ENCODE measurements around the gene UCK1. TPM values are rescaled to one million over a fixed set of nuclear protein-coding genes. Genes with fewer than 3 reads are reported as not detected.

Gene UCK1
- total and polyA plus RNA-seq, 8 donors, result 24.2 to 33.9 (median 29.0) TPM

GRCh38 chr9:131525643-131526565, 5.2 kb downstream of the UCK1 start:
- TF ChIP-seq, protein P1, sequence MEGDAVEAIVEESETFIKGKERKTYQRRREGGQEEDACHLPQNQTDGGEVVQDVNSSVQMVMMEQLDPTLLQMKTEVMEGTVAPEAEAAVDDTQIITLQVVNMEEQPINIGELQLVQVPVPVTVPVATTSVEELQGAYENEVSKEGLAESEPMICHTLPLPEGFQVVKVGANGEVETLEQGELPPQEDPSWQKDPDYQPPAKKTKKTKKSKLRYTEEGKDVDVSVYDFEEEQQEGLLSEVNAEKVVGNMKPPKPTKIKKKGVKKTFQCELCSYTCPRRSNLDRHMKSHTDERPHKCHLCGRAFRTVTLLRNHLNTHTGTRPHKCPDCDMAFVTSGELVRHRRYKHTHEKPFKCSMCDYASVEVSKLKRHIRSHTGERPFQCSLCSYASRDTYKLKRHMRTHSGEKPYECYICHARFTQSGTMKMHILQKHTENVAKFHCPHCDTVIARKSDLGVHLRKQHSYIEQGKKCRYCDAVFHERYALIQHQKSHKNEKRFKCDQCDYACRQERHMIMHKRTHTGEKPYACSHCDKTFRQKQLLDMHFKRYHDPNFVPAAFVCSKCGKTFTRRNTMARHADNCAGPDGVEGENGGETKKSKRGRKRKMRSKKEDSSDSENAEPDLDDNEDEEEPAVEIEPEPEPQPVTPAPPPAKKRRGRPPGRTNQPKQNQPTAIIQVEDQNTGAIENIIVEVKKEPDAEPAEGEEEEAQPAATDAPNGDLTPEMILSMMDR (IDR thresholded peaks at IDR 0.05), result no peak
- no peak for DNase-seq

DNA sequence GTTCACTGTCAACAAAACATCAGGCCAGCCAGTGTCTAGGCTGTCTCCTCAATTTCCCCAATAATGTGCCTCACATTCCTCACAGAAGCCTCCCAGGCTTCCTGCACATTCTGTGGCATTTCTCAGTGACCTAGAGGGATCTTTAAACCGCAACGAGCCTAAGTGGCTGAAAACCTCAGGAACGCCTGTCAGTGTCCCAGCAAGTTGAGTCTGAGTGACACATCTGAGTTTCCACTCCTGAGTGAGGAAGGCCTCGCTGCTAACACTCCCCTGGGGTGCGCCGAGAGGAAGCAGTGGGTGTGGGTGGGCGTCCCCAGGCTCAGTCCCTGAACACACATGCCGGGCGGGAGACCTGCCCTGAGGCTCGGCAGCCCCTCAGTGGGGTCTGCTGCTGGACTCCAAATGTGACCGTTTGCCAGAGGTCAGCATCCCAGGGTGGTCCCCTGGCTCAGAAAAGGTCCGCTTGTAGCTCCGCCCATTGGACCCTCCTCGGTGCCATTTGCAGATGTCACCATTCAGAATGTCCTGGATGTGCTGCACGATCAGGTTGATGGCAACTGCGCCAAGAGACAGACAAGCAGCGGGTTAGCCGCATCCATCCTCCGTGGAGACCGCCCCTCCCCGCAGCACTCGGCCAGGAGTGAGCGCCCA, 6.3 kb downstream of the UCK1 start:
- no peak for DNase-seq
- peaks cover under 1 to 5% of the 10 kb centered on the region in 2 donors for H3K4me1 ChIP-seq
- H3K27ac ChIP-seq, result no peak overlapping the region
- no peak overlapping the region for H3K4me3 ChIP-seq
- H3K36me3 ChIP-seq, result peaks cover 0 to 99% of the 10 kb centered on the region in 2 donors
- no peak for ATAC-seq
- no peaks in the 10 kb centered on the region for H3K9me3 ChIP-seq
- no peaks in the 10 kb centered on the region for H3K27me3 ChIP-seq
- intact Hi-C loops (cut with DNase I), result no loop called here
- TF ChIP-seq, protein P1 (IDR thresholded peaks at IDR 0.05), result no peak

More at GRCh38 chr9:131525643-131526565, 5.2 kb downstream of the UCK1 start:
- Histone ChIP-seq H3K36me3 (peaks cover 0 to 88% of the 10 kb centered on the region in 2 donors), H3K27ac (no peak overlapping the region), H3K27me3 (no peaks in the 10 kb centered on the region), H3K4me3 (no peak overlapping the region), H3K4me1 (peaks cover 7 to 14% of the 10 kb centered on the region in 2 donors), H3K9me3 (no peaks in the 10 kb centered on the region)
- intact Hi-C loops (cut with DNase I), result no loop called here
- no peak for ATAC-seq

DNA sequence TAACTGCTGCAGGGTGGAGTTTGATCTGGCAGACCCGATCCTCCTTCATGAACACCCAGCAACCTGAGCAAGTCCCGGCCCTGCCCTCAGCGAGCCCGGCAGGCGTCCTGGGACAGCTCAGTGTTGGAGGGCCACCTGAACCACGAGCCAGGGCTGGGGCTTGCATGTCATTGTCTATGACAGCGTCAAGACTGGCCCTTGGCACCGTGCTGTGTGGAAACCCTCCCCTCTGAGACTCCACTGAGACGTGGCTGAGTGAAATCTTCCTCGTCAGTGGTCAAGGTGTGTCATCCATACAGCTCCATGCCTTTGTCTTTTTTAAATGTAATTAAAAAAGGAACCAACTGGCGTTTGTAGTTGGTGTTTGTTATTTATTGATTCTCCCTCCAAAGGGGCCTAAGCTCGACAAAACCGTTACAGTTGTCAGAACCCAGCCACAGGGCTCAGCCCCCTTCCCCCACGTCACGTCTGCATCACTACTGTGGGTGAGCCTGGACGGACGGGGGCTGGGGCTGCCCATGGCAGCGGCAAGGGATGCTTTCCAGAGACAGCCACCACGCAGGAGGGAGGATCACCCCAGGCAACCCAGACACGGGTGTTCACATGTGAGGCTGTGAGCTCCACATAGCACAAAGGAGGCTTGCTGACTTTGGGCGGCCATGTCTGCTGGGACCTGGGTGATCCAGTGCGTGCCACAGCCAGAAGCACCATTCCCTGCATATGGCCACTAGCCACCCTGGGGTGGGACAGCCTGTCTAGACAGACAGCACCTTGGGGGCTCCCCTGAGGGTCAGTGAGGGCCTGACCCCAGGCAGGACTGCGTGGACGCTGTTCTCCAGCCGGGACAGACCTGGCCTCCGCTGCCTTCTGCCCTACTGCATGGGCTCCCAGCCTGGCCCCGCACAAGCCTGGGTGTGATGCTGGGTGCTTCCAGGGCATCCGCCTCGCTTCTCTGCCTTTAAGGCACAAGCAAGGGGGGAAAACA, 7.3 kb downstream of the UCK1 start:
- Histone ChIP-seq H3K4me3 (no peak overlapping the region), H3K4me1 (no peaks in the 10 kb centered on the region), H3K27me3 (no peaks in the 10 kb centered on the region), H3K9me3 (no peaks in the 10 kb centered on the region), H3K36me3 (peaks cover 0 to 100% of the 10 kb centered on the region in 2 donors), H3K27ac (no peak overlapping the region)
- intact Hi-C loops (cut with DNase I), result no loop called here
- no peak for ATAC-seq
- TF ChIP-seq, protein P1 (IDR thresholded peaks at IDR 0.05), result no peak
- no peak for DNase-seq

GRCh38 chr9:131523086-131523388, 8.0 kb downstream of the UCK1 start:
- Histone ChIP-seq H3K4me3 (no peak overlapping the region), H3K27me3 (no peaks in the 10 kb centered on the region), H3K9me3 (no peaks in the 10 kb centered on the region), H3K27ac (no peak overlapping the region), H3K36me3 (peaks cover 0 to 100% of the 10 kb centered on the region in 2 donors), H3K4me1 (no peaks in the 10 kb centered on the region)
- intact Hi-C loops (cut with DNase I), result no loop called here
- TF ChIP-seq, protein P1 (IDR thresholded peaks at IDR 0.05), result no peak
- DNase-seq (no peak), ATAC-seq (no peak)
